Prostate gland (tissue), 2 donors: ENCODE data around the gene APH1A.

Experiments used
- POLR2A ChIP-seq: fragments of 450-650 bp; IDR thresholded peaks from one replicate; pipeline ENCODE4 v1.6.1; 2016; ENCODE audit warnings: antibody characterized with exemption, mild to moderate bottlenecking
- TF ChIP-seq, protein P1 (sequence below), 4 experiments: fragments of 200-600 bp in 2 of 4; fragments of 450-650 bp in 2 of 4; sonication (generic) in 2 of 4; IDR thresholded peaks; 1 replicate in 3 of 4; 2 replicates in 1 of 4; pipeline ENCODE4 v1.5.1; 2016 to 2019; ENCODE audit warnings: antibody characterized with exemption in 4 of 4, mild to moderate bottlenecking in 2 of 4, moderate library complexity in 2 of 4

GRCh38 chr1:150273311-150273710, 4.5 kb upstream of the APH1A start:
- TF ChIP-seq, protein P1, sequence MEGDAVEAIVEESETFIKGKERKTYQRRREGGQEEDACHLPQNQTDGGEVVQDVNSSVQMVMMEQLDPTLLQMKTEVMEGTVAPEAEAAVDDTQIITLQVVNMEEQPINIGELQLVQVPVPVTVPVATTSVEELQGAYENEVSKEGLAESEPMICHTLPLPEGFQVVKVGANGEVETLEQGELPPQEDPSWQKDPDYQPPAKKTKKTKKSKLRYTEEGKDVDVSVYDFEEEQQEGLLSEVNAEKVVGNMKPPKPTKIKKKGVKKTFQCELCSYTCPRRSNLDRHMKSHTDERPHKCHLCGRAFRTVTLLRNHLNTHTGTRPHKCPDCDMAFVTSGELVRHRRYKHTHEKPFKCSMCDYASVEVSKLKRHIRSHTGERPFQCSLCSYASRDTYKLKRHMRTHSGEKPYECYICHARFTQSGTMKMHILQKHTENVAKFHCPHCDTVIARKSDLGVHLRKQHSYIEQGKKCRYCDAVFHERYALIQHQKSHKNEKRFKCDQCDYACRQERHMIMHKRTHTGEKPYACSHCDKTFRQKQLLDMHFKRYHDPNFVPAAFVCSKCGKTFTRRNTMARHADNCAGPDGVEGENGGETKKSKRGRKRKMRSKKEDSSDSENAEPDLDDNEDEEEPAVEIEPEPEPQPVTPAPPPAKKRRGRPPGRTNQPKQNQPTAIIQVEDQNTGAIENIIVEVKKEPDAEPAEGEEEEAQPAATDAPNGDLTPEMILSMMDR (IDR thresholded peaks at IDR 0.05), result no peak
- TF ChIP-seq POLR2A, result no peak
